ENCODE results near the gene LMBRD2.
"Not testable (repeated sequence)": the region's sequence is repeated elsewhere in the genome, so short reads cannot be mapped to it uniquely, and the experiment has no call there.

Gene LMBRD2

DNA sequence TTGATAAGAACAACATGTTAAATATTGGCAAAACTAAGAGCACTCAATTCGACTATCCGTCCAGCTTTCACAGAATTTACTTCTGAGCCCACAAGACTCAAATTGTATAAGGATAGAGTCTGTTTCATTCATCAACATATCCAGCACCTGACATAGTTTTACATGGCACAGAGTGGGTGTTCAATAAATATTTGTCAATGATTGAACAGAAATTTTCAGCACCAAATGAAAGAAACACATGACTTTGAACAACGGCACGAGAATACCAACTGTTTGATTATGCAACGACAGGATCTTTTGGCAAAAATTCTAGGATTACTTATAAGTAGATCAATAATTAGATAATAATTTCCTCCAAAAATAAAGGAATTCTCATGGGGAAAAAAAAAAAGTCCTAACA lies 42.1 kb upstream of the LMBRD2 start:
- Histone ChIP-seq H3K4me3 (IDR thresholded peaks at IDR 0.05; ENCODE audit: insufficient read depth, low read depth, low read length) (no peak overlapping the region), H3K79me2 (ENCODE audit: insufficient read depth, low read depth) (no peaks in the 10 kb centered on the region), H3K27me3 (ENCODE audit: insufficient read depth, low read depth) (no peaks in the 10 kb centered on the region), H3K36me3 (ENCODE audit: insufficient read depth) (no peaks in the 10 kb centered on the region; the same call in 1 of the 2 replicates), H3K9ac (no peak overlapping the region), H3K4me2 (no peak overlapping the region), H4K20me1 (ENCODE audit: insufficient read depth) (no peaks in the 10 kb centered on the region), H2AFZ (ENCODE audit: low read depth) (no peak overlapping the region), H3K4me1 (ENCODE audit: low read depth, poor library complexity, severe bottlenecking) (no peaks in the 10 kb centered on the region), H3K27ac (no peak overlapping the region)
- TF ChIP-seq, protein P1, sequence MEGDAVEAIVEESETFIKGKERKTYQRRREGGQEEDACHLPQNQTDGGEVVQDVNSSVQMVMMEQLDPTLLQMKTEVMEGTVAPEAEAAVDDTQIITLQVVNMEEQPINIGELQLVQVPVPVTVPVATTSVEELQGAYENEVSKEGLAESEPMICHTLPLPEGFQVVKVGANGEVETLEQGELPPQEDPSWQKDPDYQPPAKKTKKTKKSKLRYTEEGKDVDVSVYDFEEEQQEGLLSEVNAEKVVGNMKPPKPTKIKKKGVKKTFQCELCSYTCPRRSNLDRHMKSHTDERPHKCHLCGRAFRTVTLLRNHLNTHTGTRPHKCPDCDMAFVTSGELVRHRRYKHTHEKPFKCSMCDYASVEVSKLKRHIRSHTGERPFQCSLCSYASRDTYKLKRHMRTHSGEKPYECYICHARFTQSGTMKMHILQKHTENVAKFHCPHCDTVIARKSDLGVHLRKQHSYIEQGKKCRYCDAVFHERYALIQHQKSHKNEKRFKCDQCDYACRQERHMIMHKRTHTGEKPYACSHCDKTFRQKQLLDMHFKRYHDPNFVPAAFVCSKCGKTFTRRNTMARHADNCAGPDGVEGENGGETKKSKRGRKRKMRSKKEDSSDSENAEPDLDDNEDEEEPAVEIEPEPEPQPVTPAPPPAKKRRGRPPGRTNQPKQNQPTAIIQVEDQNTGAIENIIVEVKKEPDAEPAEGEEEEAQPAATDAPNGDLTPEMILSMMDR (conservative IDR thresholded peaks at IDR 0.05; ENCODE audit: low read depth, low read length), result no peak

- not testable (repeated sequence) for H2AFZ ChIP-seq (ENCODE audit: low read depth); H3K4me1 ChIP-seq (ENCODE audit: low read depth, poor library complexity, severe bottlenecking); H3K27me3 ChIP-seq (ENCODE audit: insufficient read depth, low read depth); H3K36me3 ChIP-seq (ENCODE audit: insufficient read depth); H3K27ac ChIP-seq; H3K9ac ChIP-seq; H3K4me2 ChIP-seq; H4K20me1 ChIP-seq (ENCODE audit: insufficient read depth); H3K4me3 ChIP-seq (IDR thresholded peaks at IDR 0.05; ENCODE audit: insufficient read depth, low read depth, low read length); H3K79me2 ChIP-seq (ENCODE audit: insufficient read depth, low read depth)
Measured at GRCh38 chr5:36184408-36184807, 32.7 kb upstream of the LMBRD2 start.

DNA sequence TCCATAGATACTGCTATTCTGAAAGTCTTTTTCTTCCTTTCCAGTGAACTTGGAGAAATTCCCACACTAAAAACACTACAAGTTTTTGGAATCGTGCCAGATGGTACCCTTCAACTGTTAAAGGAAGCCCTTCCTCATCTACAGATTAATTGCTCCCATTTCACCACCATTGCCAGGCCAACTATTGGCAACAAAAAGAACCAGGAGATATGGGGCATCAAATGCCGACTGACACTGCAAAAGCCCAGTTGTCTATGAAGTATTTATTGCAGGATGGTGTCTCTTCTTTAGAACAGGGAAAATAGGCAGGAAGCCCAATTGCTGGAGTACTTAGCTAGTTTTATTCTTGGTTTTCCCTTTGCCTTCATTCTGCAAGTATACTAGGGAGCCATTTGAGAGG lies 30.1 kb upstream of the LMBRD2 start:
- H3K4me3 ChIP-seq (IDR thresholded peaks at IDR 0.05; ENCODE audit: insufficient read depth, low read depth, low read length), result no peak overlapping the region
- no peaks in the 10 kb centered on the region for H3K27me3 ChIP-seq (ENCODE audit: insufficient read depth, low read depth)
- H3K36me3 ChIP-seq (ENCODE audit: insufficient read depth), result no peaks in the 10 kb centered on the region; the same call in 1 of the 2 replicates
- TF ChIP-seq, protein P1 (conservative IDR thresholded peaks at IDR 0.05; ENCODE audit: low read depth, low read length), result no peak
- no peaks in the 10 kb centered on the region for H4K20me1 ChIP-seq (ENCODE audit: insufficient read depth)
- H3K27ac ChIP-seq, result no peak overlapping the region
- no peaks in the 10 kb centered on the region for H3K79me2 ChIP-seq (ENCODE audit: insufficient read depth, low read depth)
- H3K9ac ChIP-seq, result no peak overlapping the region
- no peak overlapping the region for H3K4me2 ChIP-seq
- no peak overlapping the region for H2AFZ ChIP-seq (ENCODE audit: low read depth)
- peaks cover 36% of the 10 kb centered on the region for H3K4me1 ChIP-seq (ENCODE audit: low read depth, poor library complexity, severe bottlenecking)

DNA sequence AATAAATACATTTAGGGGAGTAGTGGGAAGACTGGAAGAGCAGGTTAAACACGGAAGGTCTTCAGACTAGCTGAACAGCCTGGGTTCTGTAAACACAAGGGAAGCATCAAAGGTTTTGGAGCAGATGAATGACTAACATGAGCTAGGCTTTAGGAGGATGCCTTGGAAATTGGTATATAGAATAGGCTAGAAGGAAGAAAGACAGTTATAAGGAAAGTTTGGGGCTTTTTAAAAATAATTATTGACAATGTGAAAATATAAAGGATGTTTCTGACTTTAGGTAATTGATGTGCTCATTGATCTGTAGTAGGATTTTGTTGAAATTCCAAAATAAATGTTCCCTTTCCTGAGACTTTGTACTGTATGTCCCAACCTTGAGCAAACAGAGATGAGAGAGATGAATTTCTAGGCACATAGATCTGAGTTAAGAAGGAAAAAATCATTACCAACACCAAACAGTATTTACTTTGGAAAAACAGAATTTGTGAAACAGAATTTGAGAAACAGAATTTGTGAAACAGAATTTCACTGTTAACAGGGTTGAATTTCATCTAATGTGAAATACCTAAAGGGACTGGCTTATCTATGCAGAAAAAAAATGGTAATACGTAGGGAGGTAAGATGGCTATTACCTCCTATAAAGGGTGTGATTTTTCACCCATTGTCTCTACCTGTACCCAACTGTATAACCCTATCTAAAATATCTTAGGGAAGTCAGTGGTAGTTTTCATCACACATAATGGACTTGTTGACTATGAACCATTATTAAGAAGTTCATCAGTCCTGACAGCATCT lies 29.1 kb upstream of the LMBRD2 start:
- no peaks in the 10 kb centered on the region for H3K27me3 ChIP-seq (ENCODE audit: insufficient read depth, low read depth)
- peaks cover 46% of the 10 kb centered on the region for H3K4me1 ChIP-seq (ENCODE audit: low read depth, poor library complexity, severe bottlenecking)
- no peak overlapping the region for H3K9ac ChIP-seq
- no peaks in the 10 kb centered on the region; the same call in 1 of the 2 replicates for H3K36me3 ChIP-seq (ENCODE audit: insufficient read depth)
- H3K4me3 ChIP-seq (IDR thresholded peaks at IDR 0.05; ENCODE audit: insufficient read depth, low read depth, low read length), result no peak overlapping the region
- H3K79me2 ChIP-seq (ENCODE audit: insufficient read depth, low read depth), result no peaks in the 10 kb centered on the region; the same call in 1 of the 2 replicates
- no peak overlapping the region for H2AFZ ChIP-seq (ENCODE audit: low read depth)
- no peak overlapping the region for H3K4me2 ChIP-seq
- no peak overlapping the region for H3K27ac ChIP-seq
- no peaks in the 10 kb centered on the region for H4K20me1 ChIP-seq (ENCODE audit: insufficient read depth)
- TF ChIP-seq, protein P1 (conservative IDR thresholded peaks at IDR 0.05; ENCODE audit: low read depth, low read length), result no peak

- Histone ChIP-seq H3K79me2 (ENCODE audit: insufficient read depth, low read depth) (no peaks in the 10 kb centered on the region; the same call in 1 of the 2 replicates), H2AFZ (ENCODE audit: low read depth) (no peak overlapping the region), H4K20me1 (ENCODE audit: insufficient read depth) (no peaks in the 10 kb centered on the region), H3K4me2 (no peak overlapping the region), H3K9ac (no peak overlapping the region), H3K27ac (no peak overlapping the region), H3K4me3 (IDR thresholded peaks at IDR 0.05; ENCODE audit: insufficient read depth, low read depth, low read length) (no peak overlapping the region), H3K4me1 (ENCODE audit: low read depth, poor library complexity, severe bottlenecking) (peaks cover 54% of the 10 kb centered on the region), H3K36me3 (ENCODE audit: insufficient read depth) (no peaks in the 10 kb centered on the region; the same call in 1 of the 2 replicates), H3K27me3 (ENCODE audit: insufficient read depth, low read depth) (no peaks in the 10 kb centered on the region)
- TF ChIP-seq, protein P1 (conservative IDR thresholded peaks at IDR 0.05; ENCODE audit: low read depth, low read length), result no peak
Measured at GRCh38 chr5:36179950-36180349, 28.3 kb upstream of the LMBRD2 start.
